Neural progenitor cell (in vitro differentiated cells): ENCODE data around the gene PDZD4.

ENCODE experiments used
- EZH2 ChIP-seq: fragments of 200-600 bp; sonication (generic); IDR thresholded peaks from 2 replicates; pipeline ENCODE4 v1.6.1; 2017; ENCODE audit warnings: antibody characterized with exemption, mild to moderate bottlenecking, moderate library complexity
- EZH2phosphoT487 ChIP-seq: fragments of 200-600 bp; sonication (generic); IDR thresholded peaks from 2 replicates; pipeline ENCODE4 v1.6.1; 2017; ENCODE audit warnings: antibody characterized with exemption
- TF ChIP-seq, protein P1 (sequence below): fragments of 200-600 bp; sonication (generic); IDR thresholded peaks from 2 replicates; pipeline ENCODE4 v1.5.1; 2017; ENCODE audit warnings: antibody characterized with exemption, mild to moderate bottlenecking

DNA sequence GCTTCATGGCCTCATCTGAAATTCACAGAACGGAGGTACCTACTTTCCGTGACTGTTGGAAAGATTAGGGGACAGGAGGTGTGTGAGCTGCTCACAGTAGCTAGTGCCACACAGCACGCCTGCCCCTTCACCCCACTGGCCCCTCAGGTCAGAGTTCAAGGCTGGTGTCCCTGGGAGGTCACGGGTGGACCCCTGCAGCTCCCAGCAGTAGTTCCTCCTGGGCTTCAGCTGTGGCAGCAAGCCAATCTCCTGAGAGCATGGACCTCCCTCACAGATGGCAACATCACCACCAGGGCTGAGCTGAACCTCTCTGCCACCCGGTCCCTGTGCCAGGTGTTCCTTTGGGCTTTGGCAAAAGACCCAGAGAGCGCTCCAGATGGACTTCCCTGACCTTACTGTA, 38.0 kb downstream of the PDZD4 start:
- TF ChIP-seq, protein P1, sequence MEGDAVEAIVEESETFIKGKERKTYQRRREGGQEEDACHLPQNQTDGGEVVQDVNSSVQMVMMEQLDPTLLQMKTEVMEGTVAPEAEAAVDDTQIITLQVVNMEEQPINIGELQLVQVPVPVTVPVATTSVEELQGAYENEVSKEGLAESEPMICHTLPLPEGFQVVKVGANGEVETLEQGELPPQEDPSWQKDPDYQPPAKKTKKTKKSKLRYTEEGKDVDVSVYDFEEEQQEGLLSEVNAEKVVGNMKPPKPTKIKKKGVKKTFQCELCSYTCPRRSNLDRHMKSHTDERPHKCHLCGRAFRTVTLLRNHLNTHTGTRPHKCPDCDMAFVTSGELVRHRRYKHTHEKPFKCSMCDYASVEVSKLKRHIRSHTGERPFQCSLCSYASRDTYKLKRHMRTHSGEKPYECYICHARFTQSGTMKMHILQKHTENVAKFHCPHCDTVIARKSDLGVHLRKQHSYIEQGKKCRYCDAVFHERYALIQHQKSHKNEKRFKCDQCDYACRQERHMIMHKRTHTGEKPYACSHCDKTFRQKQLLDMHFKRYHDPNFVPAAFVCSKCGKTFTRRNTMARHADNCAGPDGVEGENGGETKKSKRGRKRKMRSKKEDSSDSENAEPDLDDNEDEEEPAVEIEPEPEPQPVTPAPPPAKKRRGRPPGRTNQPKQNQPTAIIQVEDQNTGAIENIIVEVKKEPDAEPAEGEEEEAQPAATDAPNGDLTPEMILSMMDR: no peak
- TF ChIP-seq EZH2 (no peak), EZH2phosphoT487 (no peak)
